AG04450 (cell line): ENCODE measurements around the gene PALMD. TPM values are rescaled to one million over a fixed set of nuclear protein-coding genes. Genes with fewer than 3 reads are reported as not detected.
A peak's percentile ranks its signal among the peaks of the same experiment; 100 is the strongest.

Experiments
- CTCF ChIA-PET: fragments of 300-600, 350-600 bp; formaldehyde crosslinking; extraction: SDS; loops from one replicate; lab custom pipeline; 2022; ENCODE audit warnings: antibody characterized with exemption, inconsistent platforms; lab: Charles Lee
- POLR2A ChIA-PET: fragments of 350-600 bp; formaldehyde crosslinking; extraction: SDS; loops from one replicate; lab custom pipeline; 2021; ENCODE audit warnings: antibody characterized with exemption, inconsistent platforms; lab: Yijun Ruan, JAX
- DNase-seq: peaks from one replicate; pipeline ENCODE4 v3.0.0-alpha.2; 2011; ENCODE audit warnings: low read depth, low spot score
- H3K27ac ChIP-seq: one replicate; pipeline ENCODE4 v1.5.1; 2012; ENCODE audit warnings: low read depth, low read length, control low read depth
- H3K27me3 ChIP-seq: one replicate; pipeline ENCODE4 v1.6.0; 2012; ENCODE audit warnings: low read length; ENCODE audit not compliant: control insufficient read depth, insufficient read depth
- H3K4me3 ChIP-seq: 2 replicates; pipeline ENCODE4 v1.5.1; 2011; ENCODE audit warnings: mild to moderate bottlenecking, low read depth, low read length, control low read depth
- H3K9me3 ChIP-seq: 2 replicates; pipeline ENCODE4 v1.5.1; 2012; ENCODE audit warnings: low read length; ENCODE audit not compliant: control insufficient read depth, insufficient read depth
- polyA plus RNA-seq: library from polyadenylated mRNA; depleted of rRNA; stranded (reverse); fragments of >200 nt; gene quantifications from 2 replicates; pipeline ENCODE4 v1.2.3, GENCODE V29; 2011
- TF ChIP-seq, protein P1 (sequence below): IDR thresholded peaks from 2 replicates; pipeline ENCODE4 v1.5.1; 2011; ENCODE audit warnings: low read depth, low read length, control low read depth, inconsistent platforms

The PALMD gene
- polyA plus RNA-seq, 1 experiment = 0.37 TPM

DNA sequence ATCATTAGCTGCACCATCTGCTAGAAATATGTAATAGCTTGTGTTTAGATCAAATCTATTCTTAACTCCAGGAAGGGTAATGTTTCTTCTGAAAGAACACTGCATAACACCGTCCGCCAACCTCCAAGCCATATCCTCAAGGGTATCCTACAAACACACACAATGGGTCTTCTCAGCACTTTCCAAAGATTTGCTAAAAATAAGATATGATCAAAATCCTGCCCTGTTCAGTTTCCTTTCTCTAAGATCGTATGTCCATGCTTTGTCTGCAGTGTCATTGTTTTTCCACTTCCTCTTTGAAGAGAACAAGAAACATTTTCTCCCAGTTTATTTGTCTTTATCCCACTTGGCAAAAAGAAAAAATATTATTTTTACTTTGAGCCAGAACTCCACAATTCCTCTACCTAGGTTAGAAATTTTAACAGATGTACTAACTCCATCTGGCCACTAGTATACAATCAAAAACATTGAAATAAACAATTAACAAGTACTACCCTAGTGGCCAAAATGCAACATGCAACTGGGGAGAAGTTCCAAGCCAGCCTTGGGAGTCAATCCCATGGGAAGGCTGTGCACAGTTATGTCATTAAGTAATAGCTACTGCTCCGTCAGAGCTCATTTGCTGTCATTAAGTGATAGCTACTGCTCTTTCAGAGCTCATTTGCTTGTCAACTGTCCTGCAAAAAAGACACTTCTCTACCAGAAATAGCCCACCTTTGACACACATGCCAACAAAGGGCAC, 82.8 kb downstream of the PALMD start:
- CTCF ChIA-PET = interaction anchor here (0.6 to 1.3 kb wide), 5 partner anchors 10 to 283 kb away, joined by 3 to 6 read pairs (median 3); no protein-coding TSS in a partner anchor
- Histone ChIP-seq H3K27me3 (no peaks in the 10 kb centered on the region), H3K27ac (no peak overlapping the region), H3K4me3 (no peak overlapping the region), H3K9me3 (no peaks in the 10 kb centered on the region)
- POLR2A ChIA-PET = no interaction called here
- no peak for DNase-seq
- TF ChIP-seq, protein P1, sequence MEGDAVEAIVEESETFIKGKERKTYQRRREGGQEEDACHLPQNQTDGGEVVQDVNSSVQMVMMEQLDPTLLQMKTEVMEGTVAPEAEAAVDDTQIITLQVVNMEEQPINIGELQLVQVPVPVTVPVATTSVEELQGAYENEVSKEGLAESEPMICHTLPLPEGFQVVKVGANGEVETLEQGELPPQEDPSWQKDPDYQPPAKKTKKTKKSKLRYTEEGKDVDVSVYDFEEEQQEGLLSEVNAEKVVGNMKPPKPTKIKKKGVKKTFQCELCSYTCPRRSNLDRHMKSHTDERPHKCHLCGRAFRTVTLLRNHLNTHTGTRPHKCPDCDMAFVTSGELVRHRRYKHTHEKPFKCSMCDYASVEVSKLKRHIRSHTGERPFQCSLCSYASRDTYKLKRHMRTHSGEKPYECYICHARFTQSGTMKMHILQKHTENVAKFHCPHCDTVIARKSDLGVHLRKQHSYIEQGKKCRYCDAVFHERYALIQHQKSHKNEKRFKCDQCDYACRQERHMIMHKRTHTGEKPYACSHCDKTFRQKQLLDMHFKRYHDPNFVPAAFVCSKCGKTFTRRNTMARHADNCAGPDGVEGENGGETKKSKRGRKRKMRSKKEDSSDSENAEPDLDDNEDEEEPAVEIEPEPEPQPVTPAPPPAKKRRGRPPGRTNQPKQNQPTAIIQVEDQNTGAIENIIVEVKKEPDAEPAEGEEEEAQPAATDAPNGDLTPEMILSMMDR = peak; percentile 53

DNA sequence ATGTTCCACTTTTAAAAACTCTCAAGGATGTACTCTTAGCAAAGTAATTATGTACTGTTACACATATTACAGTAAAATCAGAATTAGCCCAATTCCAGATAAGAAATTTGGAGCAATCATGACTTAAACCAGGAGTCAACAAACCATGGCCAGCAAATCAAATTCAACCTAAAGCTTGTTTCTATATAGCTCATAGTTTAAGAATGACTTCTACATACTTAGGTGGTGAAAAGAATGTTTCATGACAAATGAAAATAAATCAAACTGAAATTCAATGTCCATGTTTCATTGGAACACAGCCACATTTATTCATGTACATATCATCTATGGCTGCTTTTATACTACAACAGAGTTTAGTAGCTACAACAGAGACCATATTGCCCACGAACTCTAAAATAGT, 85.5 kb downstream of the PALMD start:
- Histone ChIP-seq H3K27me3 (no peaks in the 10 kb centered on the region), H3K27ac (no peak overlapping the region), H3K9me3 (no peaks in the 10 kb centered on the region), H3K4me3 (no peak overlapping the region)
- DNase-seq = peak; percentile 42
- ChIA-PET CTCF (no interaction called here), POLR2A (interaction anchor here (0.8 kb wide), 1 partner anchor 811 kb away, joined by 3 read pairs; no protein-coding TSS in a partner anchor)
- TF ChIP-seq, protein P1 = no peak

DNA sequence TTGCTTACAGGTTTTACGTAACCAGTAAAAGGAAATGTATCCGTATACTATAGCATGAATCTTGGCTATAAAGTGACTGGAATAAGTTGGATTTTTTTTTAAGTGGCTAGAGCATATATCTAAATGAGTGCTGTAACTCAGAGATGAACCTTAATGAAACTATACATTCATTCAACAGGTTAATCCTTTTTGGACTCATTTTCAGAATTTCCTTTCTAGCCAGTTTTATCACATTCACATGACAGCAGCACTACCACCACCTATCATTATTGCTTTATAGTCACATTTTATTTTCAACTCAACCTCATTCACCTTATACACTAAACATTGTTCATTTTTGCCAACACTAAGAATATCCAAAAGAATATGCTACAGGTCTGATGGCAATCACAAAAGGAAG, 89.9 kb downstream of the PALMD start:
- TF ChIP-seq, protein P1 = no peak
- H3K4me3 ChIP-seq = no peak overlapping the region
- H3K27me3 ChIP-seq = no peaks in the 10 kb centered on the region
- no peak overlapping the region for H3K27ac ChIP-seq
- ChIA-PET POLR2A (no interaction called here), CTCF (no interaction called here)
- H3K9me3 ChIP-seq = no peaks in the 10 kb centered on the region
- DNase-seq = no peak

DNA sequence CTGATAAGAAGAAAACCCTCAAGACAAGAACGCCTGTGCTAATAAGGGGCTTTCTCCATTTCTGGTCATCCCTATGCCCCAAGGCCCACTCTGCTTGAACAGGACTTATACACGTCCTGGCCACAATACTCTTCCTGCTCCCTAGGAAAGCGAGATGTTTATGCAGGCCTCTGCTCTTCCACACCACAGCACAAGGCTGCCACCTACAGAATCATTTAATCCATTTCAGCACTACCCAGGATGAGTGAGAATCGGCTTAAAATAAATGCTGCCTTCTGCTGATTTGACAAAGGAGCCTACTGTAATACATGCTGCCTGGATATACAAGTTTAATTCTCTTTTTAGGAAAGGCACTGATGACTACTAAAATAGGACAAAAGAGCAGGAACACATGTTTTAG, 91.1 kb downstream of the PALMD start:
- Histone ChIP-seq H3K9me3 (no peaks in the 10 kb centered on the region), H3K27ac (no peak overlapping the region), H3K27me3 (no peaks in the 10 kb centered on the region), H3K4me3 (no peak overlapping the region)
- TF ChIP-seq, protein P1 = peak; percentile 72
- DNase-seq = peak; percentile 39
- POLR2A ChIA-PET = no interaction called here
- CTCF ChIA-PET = no interaction called here

DNA sequence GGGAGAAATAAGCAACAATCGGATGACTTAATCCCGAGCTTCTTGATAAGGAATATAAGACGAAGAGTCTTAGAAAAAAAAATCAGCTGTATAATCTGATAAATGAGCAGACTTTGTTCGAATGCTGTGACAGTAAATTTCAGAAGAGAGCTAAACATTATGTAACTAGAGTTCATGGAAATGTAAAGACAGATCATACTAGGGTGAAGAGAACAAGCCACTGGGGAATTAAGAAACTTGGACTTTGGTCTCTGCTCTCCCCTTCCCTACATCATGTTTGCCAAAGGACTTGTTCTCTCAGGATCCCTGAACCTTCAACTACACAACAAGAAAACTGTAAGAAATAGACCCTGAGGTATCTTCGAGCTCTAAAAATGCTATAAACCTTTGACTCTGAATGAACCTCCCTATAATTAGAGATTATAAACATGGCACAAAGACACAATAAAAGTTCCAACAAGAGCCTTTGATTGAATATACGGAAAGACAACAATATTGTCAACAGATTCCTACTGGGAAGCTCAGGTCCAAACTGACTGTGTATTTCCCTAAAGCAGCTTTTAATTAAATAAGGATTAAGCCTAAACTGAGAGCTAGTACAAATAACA, 93.0 kb downstream of the PALMD start:
- CTCF ChIA-PET = interaction anchor here (1.0 to 1.8 kb wide), 4 partner anchors 257 to 944 kb away, joined by 3 to 5 read pairs (median 4); no protein-coding TSS in a partner anchor
- POLR2A ChIA-PET = no interaction called here

More for the DNA sequence above, 93.0 kb downstream of the PALMD start:
- DNase-seq = no peak
- TF ChIP-seq, protein P1 = no peak
- Histone ChIP-seq H3K4me3 (no peak overlapping the region), H3K27me3 (no peaks in the 10 kb centered on the region), H3K27ac (no peak overlapping the region), H3K9me3 (no peaks in the 10 kb centered on the region)
